Keratinocyte (primary cell): ENCODE data around the gene SLC4A5. TPM values are rescaled to one million over a fixed set of nuclear protein-coding genes. Genes with fewer than 3 reads are reported as not detected.

Source experiments
- DNase-seq: peaks from one replicate; pipeline ENCODE4 v3.0.0-alpha.2; 2011; ENCODE audit warnings: low read depth, missing footprints, low spot score
- FAIRE-seq: peaks from 2 replicates; lab custom pipeline; 2011; peaks lifted over from hg19 to GRCh38; lab: Jason Lieb, UNC
- H2AFZ ChIP-seq: 2 replicates; pipeline ENCODE4 v1.6.0; 2012; ENCODE audit warnings: low read length, control low read depth, inconsistent platforms; ENCODE audit not compliant: control insufficient read depth
- H3K27ac ChIP-seq: 2 replicates; pipeline ENCODE4 v1.5.1; 2011; ENCODE audit warnings: low read length; ENCODE audit not compliant: control insufficient read depth, insufficient read depth
- H3K27me3 ChIP-seq: 3 replicates; pipeline ENCODE4 v1.6.0; 2011; ENCODE audit warnings: low read length; ENCODE audit not compliant: control insufficient read depth, insufficient read depth; ENCODE audit errors: extremely low read depth
- H3K36me3 ChIP-seq, 2 experiments: 2 replicates in 1 of 2; 3 replicates in 1 of 2; pipeline ENCODE4 v1.5.1; 2011; ENCODE audit warnings: low read length in 2 of 2, mild to moderate bottlenecking in 1 of 2; ENCODE audit not compliant: control insufficient read depth in 2 of 2, insufficient read depth in 2 of 2; ENCODE audit errors: extremely low read depth in 1 of 2
- H3K4me1 ChIP-seq: 3 replicates; pipeline ENCODE4 v1.5.1; 2011; ENCODE audit warnings: low read length; ENCODE audit not compliant: control insufficient read depth, insufficient read depth; ENCODE audit errors: extremely low read depth
- H3K4me2 ChIP-seq: 3 replicates; pipeline ENCODE4 v1.6.0; 2011; ENCODE audit warnings: low read depth, low read length; ENCODE audit not compliant: control insufficient read depth, insufficient read depth; ENCODE audit errors: extremely low read depth
- H3K4me3 ChIP-seq, 3 experiments: fragments of 200-600 bp in 1 of 3; sonication (generic) in 1 of 3; 2 replicates in 2 of 3; 3 replicates in 1 of 3; pipeline ENCODE4 v1.5.1; 2011 to 2016; ENCODE audit warnings: low read length in 3 of 3, mild to moderate bottlenecking in 3 of 3, control low read depth in 2 of 3, inconsistent platforms in 1 of 3, low read depth in 1 of 3, mixed read lengths in 1 of 3, mixed run types in 1 of 3, moderate library complexity in 1 of 3; ENCODE audit not compliant: control insufficient read depth in 2 of 3, insufficient read depth in 2 of 3; ENCODE audit errors: extremely low read depth in 1 of 3
- H3K79me2 ChIP-seq: 2 replicates; pipeline ENCODE4 v1.6.0; 2012; ENCODE audit warnings: low read length; ENCODE audit not compliant: control insufficient read depth, insufficient read depth
- H3K9ac ChIP-seq: 3 replicates; pipeline ENCODE4 v1.6.0; 2011; ENCODE audit warnings: low read length; ENCODE audit not compliant: control insufficient read depth, insufficient read depth; ENCODE audit errors: extremely low read depth
- H3K9me1 ChIP-seq: 3 replicates; pipeline ENCODE4 v1.6.0; 2011; ENCODE audit warnings: low read length; ENCODE audit not compliant: control insufficient read depth, insufficient read depth; ENCODE audit errors: extremely low read depth
- H3K9me3 ChIP-seq: 2 replicates; pipeline ENCODE4 v1.5.1; 2012; ENCODE audit warnings: low read depth, low read length; ENCODE audit not compliant: control insufficient read depth
- H4K20me1 ChIP-seq: 3 replicates; pipeline ENCODE4 v1.6.0; 2011; ENCODE audit warnings: low read length; ENCODE audit not compliant: control insufficient read depth, insufficient read depth; ENCODE audit errors: extremely low read depth
- CTCF ChIP-seq, 3 experiments: IDR thresholded peaks in 1 of 3; conservative IDR thresholded peaks in 1 of 3; optimal IDR thresholded peaks in 1 of 3; 2 replicates in 2 of 3; 3 replicates in 1 of 3; pipeline versions ENCODE3 to v1.5.1; 2011; ENCODE audit warnings: low read length in 3 of 3, mild to moderate bottlenecking in 3 of 3, moderate library complexity in 2 of 3, control low read depth in 1 of 3, inconsistent platforms in 1 of 3; ENCODE audit not compliant: insufficient read depth in 2 of 3; ENCODE audit errors: extremely low read depth in 1 of 3
- EZH2 ChIP-seq: IDR thresholded peaks from one replicate; pipeline ENCODE4 v1.6.1; 2012; ENCODE audit warnings: inconsistent platforms, mild to moderate bottlenecking, low read length, moderate library complexity
- dilution Hi-C: fragments of 300-500 bp; cut with MboI; formaldehyde crosslinking; loops from one replicate; pipeline ENCODE4 v1.7.0; 2020; ENCODE audit warnings: low sequenced_read_pairs; ENCODE audit not compliant: extremely low pct_ligation_motif_present
- polyA plus RNA-seq, 5 experiments: library from polyadenylated mRNA; depleted of rRNA in 3 of 5; stranded (reverse) in 3 of 5; stranded (forward) in 1 of 5; unstranded in 1 of 5; fragments of >200 nt; gene quantifications; 1 replicate in 1 of 5; 2 replicates in 3 of 5; 3 replicates in 1 of 5; pipeline versions ENCODE4 v1.2.1 to v1.2.3, GENCODE V29; 2011 to 2012; ENCODE audit warnings: missing spikeins in 2 of 5, low read depth in 1 of 5, low replicate concordance in 1 of 5

SLC4A5 gene
- polyA plus RNA-seq, 1 donor (not counting 4 experiments of a cell fraction or from before 2014, with no cell fraction given): 0.22 TPM

GRCh38 chr2:74390606-74391005, 47.4 kb upstream of the SLC4A5 start:
- H3K9ac ChIP-seq: peak overlapping the region; percentile 97
- H3K9me1 ChIP-seq: no peaks in the 10 kb centered on the region
- peak overlapping the region; percentile 93 for H3K4me2 ChIP-seq
- no peak for FAIRE-seq
- no peak for DNase-seq
- H3K27ac ChIP-seq: no peak overlapping the region
- no peaks in the 10 kb centered on the region for H3K9me3 ChIP-seq
- H3K79me2 ChIP-seq: peaks cover 59% of the 10 kb centered on the region
- TF ChIP-seq CTCF (optimal IDR thresholded peaks at IDR 0.05 in 1 of 3, IDR thresholded peaks at IDR 0.05 in 1 of 3, conservative IDR thresholded peaks at IDR 0.05 in 1 of 3; ENCODE audit: extremely low read depth in 1 of 3, insufficient read depth in 2 of 3, low read length in 3 of 3): no peak
- TF ChIP-seq EZH2: no peak
- no peaks in the 10 kb centered on the region for H3K27me3 ChIP-seq
- peaks cover 0 to 6% of the 10 kb centered on the region in 2 experiments for H3K36me3 ChIP-seq
- H3K4me1 ChIP-seq: peaks cover 16% of the 10 kb centered on the region
- peaks cover 7% of the 10 kb centered on the region for H4K20me1 ChIP-seq
- peak overlapping the region; percentile 70 to 83 (median 73) for H3K4me3 ChIP-seq
- H2AFZ ChIP-seq: no peak overlapping the region
- dilution Hi-C loops: no loop called here

- H3K4me2 ChIP-seq: no peak overlapping the region
- no peaks in the 10 kb centered on the region for H3K27me3 ChIP-seq
- no peaks in the 10 kb centered on the region for H3K9me3 ChIP-seq
- H3K9me1 ChIP-seq: no peaks in the 10 kb centered on the region
- H3K4me1 ChIP-seq: peaks cover 16% of the 10 kb centered on the region
- no peak overlapping the region for H3K27ac ChIP-seq
- no peak overlapping the region for H3K4me3 ChIP-seq
- H3K9ac ChIP-seq: no peak overlapping the region
- H4K20me1 ChIP-seq: peaks cover 10% of the 10 kb centered on the region
- DNase-seq (no peak), FAIRE-seq (no peak)
- no peak overlapping the region for H2AFZ ChIP-seq
- peaks cover 7 to 13% of the 10 kb centered on the region in 2 experiments for H3K36me3 ChIP-seq
- peaks cover 81% of the 10 kb centered on the region for H3K79me2 ChIP-seq
- TF ChIP-seq EZH2 (no peak), CTCF (optimal IDR thresholded peaks at IDR 0.05 in 1 of 3, IDR thresholded peaks at IDR 0.05 in 1 of 3, conservative IDR thresholded peaks at IDR 0.05 in 1 of 3; ENCODE audit: extremely low read depth in 1 of 3, insufficient read depth in 2 of 3, low read length in 3 of 3) (no peak)
- dilution Hi-C loops: no loop called here
These were observed 44.1 kb upstream of the SLC4A5 start for GRCh38 chr2:74387346-74387745.
